ENCODE results near the gene NEGR1. TPM values are rescaled to one million over a fixed set of nuclear protein-coding genes. Genes with fewer than 3 reads are reported as not detected.
A peak's percentile ranks its signal among the peaks of the same experiment; 100 is the strongest.

Gene NEGR1
- polyA plus RNA-seq = 10 to 100 TPM in 2 of 3 donors, 1 to 10 TPM in 1; 1.6 to 45.8 (median 10.3) TPM

GRCh38 chr1:72282271-72283021, at the start of gene NEGR1:
NEGR1 (minus strand) TSS chr1:72282539.
- 1% methylated on average over 53 to 54 of the region's 54 CpGs for WGBS, 3 donors
- peak within 1 kb of the TSS; percentile 19 for H3K27ac ChIP-seq (ENCODE audit: low read depth, low read length)

DNA sequence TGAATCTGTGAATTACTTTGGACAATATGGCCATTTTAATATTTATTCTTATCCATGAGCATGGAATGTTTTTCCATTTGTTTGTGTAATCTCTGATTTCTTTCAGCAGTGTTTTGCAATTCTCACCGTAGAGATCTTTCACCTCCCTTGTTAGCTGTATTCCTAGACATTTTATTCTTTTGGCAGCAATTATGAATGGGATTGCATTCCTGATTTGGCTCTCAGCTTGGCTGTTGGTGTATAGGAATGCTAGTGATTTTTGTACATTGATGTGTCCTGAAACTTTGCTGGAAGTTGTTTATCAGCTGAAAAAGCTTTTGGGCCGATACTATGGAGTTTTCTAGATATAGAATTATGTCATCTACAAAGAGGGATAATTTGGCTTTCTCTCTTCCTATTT, 44.2 kb upstream of the NEGR1 start:
- WGBS, 3 donors = 45 to 46% methylated on average over 2 of the region's 2 CpGs; no CpG with 5 or more reads in 1 of the 3 donors
- H3K27ac ChIP-seq (ENCODE audit: low read depth, low read length) = no peak overlapping the region

DNA sequence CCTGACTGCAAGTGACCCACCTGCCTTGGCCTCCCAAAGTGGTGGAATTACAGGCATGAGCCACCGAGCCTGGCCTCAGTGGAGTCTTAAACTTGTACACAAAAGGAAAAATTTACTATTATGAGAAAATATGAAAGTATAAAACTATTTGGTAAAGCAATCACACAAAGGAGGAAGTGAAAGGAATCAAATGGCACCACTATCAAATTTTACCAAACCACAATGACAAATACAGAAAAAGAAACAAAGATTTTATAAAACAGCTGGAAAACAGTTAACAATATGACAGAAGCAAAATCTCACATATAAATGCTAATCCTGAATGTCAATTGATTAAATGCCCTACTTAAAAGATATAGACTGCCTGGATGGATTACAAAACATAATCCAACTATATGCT, 42.1 kb upstream of the NEGR1 start:
- 80 to 89% methylated on average over 1 of the region's 1 CpG; no CpG with 5 or more reads in 1 of the 3 donors for WGBS, 3 donors
- no peak overlapping the region for H3K27ac ChIP-seq (ENCODE audit: low read depth, low read length)

- no peak overlapping the region for H3K27ac ChIP-seq (ENCODE audit: low read depth, low read length)
- 85 to 88% methylated on average over 3 of the region's 3 CpGs; no CpG with 5 or more reads in 1 of the 3 donors for WGBS, 3 donors
These were observed 40.6 kb upstream of the NEGR1 start for GRCh38 chr1:72322910-72323309.

DNA sequence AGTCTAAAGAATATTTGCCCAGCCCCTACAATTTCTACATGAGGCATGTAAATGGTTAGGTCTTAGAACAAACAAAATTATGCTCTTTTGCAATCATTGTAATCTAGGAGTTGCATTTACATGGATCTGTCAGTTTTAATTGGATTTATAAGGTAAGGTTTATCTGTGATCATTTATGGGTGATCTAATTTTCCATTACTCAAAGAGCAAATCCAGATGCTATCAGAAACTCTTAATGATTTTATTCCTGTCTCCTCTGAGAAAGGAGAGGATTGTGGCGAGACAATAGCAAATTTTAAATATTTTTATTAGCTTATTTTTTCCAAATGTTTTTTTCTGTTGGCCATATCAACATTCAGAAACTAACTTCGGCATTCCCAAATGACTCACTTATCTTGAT, 14.2 kb upstream of the NEGR1 start:
- WGBS, 3 donors = 50 to 65% (median 65%) methylated on average over 2 of the region's 2 CpGs
- H3K27ac ChIP-seq (ENCODE audit: low read depth, low read length) = no peak overlapping the region

GRCh38 chr1:72288886-72289285, 6.5 kb upstream of the NEGR1 start:
- H3K27ac ChIP-seq (ENCODE audit: low read depth, low read length) = no peak overlapping the region

GRCh38 chr1:72286401-72286800, 4.1 kb upstream of the NEGR1 start:
- 44 to 72% (median 67%) methylated on average over 4 of the region's 4 CpGs for WGBS, 3 donors

GRCh38 chr1:72285074-72285425, 2.7 kb upstream of the NEGR1 start:
- H3K27ac ChIP-seq (ENCODE audit: low read depth, low read length) = no peak overlapping the region
- 0 to 3% (median 2%) methylated on average over 3 of the region's 3 CpGs for WGBS, 3 donors

More at GRCh38 chr1:72286401-72286800, 4.1 kb upstream of the NEGR1 start:
- no peak overlapping the region for H3K27ac ChIP-seq (ENCODE audit: low read depth, low read length)

DNA sequence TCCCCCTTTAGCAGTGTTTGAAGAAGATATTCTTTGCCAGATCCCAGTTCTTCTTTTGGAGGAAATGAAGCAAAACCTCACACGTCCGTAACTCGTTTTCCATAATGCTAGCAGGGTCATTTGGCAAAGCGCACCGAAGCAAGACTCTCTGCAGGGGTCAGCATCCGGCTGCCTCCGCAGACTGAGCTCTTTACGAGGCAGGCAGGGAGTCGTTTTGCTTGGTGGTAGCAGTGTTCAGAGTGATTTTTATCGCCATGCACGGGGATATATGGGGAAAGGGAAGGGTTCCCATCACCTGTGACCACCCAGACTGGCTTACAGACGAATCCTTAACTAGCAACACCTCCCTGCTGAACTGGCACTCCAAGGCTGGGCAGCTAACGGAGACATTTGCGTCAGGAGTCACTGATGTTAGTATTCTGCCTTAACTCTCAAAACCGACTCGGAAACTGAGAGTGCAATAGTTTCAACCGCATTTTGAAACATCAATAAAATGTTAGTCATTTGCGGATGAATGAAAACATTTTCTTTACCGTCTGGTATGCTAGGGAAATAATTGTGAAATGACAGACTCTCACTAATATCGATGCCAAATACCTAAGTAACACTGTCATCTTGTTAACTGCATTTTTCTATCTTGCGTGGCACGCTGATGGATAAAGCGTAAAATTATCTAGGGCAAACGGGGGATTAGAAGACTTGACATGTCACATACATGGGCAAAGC, 2.2 kb upstream of the NEGR1 start:
- 1% methylated on average over 24 of the region's 24 CpGs for WGBS, 3 donors
- H3K27ac ChIP-seq (ENCODE audit: low read depth, low read length) = no peak overlapping the region

GRCh38 chr1:72284084-72284347, 1.7 kb upstream of the NEGR1 start:
- 0% methylated on average over 7 of the region's 7 CpGs for WGBS, 3 donors
- no peak overlapping the region for H3K27ac ChIP-seq (ENCODE audit: low read depth, low read length)

DNA sequence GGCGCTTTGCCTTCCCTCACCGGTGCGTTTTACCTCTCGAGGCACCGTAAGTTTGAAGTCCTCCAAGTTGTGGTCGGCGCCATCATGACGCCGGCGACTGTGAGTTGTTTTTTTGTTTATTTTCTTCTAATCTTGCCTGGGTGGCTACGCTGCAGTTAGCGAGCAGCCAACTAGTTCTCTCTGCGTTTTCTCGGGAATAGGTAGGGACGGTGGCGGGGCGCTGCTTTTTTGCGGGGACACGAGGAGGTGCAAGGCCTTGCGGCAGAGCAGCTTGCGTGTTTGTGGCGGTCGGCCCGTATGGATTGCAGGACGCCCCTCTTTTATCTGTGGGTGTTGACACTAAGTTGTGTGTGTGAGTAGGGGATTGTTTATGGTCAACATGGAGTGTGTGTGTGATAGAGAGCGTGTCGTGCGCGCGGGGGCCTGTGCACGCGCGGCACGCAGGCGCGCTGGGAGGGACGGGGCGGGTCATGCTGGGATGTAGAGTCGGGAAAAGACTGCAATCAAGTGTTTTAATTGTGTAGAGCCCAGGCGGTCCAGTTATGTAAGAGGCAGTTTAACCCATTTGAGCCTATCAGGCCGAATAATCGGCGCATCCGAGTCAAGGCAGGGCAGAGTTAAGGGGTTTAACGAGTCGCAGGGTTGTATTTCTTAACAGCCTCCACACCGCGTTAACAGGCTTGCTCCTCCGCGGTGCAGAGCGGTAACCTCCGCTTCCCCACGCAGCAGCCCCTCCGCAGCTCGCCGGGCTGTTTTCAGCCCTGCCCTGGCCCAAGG, 1.2 kb upstream of the NEGR1 start:
- 0 to 1% (median 1%) methylated on average over 56 of the region's 56 CpGs for WGBS, 3 donors
- H3K27ac ChIP-seq (ENCODE audit: low read depth, low read length) = peak overlapping the region; percentile 19

DNA sequence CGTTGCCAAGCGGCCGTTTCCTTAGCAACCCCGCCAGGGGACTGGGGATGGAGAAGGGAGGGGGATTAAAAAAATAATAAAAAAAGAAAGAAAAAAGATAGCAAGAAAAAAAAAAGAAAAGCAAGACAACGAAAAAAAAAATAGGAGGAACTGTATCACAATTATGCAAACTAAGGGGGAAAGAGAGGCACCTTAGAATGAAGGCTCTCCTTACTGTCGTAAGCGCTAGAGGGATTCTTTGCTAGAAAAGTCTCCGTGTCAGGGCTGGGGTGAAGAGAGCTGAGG, 625 bp upstream of the NEGR1 start:
- H3K27ac ChIP-seq (ENCODE audit: low read depth, low read length) = no peak overlapping the region
- 1% methylated on average over 8 of the region's 8 CpGs for WGBS, 3 donors

DNA sequence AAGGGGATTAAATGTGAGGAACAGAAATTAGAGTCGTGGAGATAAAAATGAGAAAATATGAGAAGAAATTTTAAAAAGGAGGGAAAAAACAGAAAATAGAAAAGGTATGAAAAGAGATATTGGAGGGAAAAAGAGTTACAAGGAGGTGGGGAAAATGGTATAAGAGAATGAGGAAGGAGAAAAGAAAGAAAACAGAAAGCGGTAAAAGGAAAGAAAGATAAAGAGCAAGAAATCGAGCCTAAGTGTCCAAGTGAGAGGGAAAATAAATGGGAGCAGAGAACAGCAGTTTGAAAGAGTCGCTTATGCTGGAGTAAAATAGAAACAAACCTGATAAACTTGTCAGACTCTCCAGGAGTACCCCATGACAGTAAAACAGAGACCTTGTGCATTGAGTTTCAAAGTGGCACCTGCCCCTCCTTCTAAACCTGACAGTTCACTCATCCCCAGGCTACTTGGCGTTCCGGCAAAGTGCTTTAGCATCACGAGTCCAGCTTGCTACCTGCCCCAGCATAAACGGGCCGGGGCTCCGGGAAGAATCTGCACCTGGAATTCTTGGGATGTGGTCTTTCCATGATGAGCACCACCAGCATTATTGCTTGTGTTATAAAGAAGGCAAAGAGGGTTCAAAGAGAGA, 585 bp downstream of the NEGR1 start:
- no peak overlapping the region for H3K27ac ChIP-seq (ENCODE audit: low read depth, low read length)
- WGBS, 3 donors = 4 to 10% (median 9%) methylated on average over 10 of the region's 10 CpGs

DNA sequence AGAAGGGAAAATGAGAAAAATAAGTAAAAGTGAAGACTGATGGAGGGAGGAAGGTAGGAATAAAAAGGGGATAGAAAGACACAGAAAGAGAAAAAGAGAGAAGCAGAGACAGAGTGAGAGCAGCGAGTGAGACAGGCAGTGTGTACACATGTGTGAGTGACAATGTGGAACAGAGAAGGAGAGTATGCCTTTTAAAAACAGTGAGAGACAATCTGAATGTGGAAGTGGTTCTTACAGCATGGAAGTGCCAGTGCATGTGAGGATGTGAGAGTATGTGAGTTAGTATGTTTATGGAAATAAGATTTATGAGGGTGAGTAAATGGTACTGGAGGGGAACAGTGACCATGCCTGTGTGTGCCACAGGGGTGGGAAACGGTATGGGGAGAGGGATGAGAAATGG, 1.2 kb downstream of the NEGR1 start:
- no peak overlapping the region for H3K27ac ChIP-seq (ENCODE audit: low read depth, low read length)

GRCh38 chr1:72280711-72281110, 1.6 kb downstream of the NEGR1 start:
- H3K27ac ChIP-seq (ENCODE audit: low read depth, low read length) = no peak overlapping the region
- WGBS, 3 donors = 18 to 52% (median 29%) methylated on average over 1 of the region's 1 CpG

More for the DNA sequence above, 1.2 kb downstream of the NEGR1 start:
- WGBS, 3 donors = 18 to 26% (median 18%) methylated on average over 2 of the region's 2 CpGs

DNA sequence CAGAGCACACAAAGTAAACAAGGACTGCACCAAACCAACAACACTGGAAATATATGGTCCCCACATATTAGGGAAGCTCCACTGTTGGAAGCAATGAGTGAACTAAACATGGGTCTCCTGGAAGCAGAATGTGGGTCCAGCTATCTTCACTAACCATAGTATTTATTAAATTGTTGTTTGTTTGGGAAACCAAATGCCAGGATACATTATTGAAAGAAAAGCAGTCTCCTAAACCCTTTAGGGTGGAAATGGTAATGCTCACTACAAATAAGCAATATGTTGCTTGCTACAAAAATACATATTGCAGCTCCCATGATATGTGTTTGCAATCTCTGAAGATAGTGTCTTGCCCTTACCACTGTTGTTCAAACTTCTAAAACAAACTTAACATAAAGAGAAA, 2.2 kb downstream of the NEGR1 start:
- no peak overlapping the region for H3K27ac ChIP-seq (ENCODE audit: low read depth, low read length)

GRCh38 chr1:72278461-72278860, 3.9 kb downstream of the NEGR1 start:
- no peak overlapping the region for H3K27ac ChIP-seq (ENCODE audit: low read depth, low read length)

DNA sequence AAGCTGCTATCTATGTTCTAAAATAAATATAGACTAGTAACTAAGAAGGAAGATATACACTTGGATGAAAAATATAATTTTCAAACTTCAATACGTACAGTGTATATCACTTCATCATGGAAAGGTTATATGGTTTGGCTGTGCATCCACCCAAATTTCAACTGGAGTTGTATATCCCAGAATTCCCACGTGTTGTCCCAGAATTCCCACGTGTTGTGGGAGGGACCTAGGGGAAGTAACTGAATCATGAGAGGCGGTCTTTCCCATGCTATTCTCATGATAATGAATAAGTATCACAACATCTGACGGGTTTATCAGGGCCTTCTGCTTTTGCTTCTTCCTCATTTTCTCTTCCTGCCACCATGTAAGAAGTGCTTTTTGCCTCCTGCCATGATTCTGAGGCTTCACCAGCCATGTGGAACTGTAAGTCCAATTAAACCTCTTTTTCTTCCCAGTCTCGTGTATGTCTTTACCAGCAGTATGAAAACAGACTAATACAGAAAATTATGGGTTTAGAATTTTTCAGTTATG, 10.7 kb downstream of the NEGR1 start:
- 66 to 72% (median 71%) methylated on average over 6 of the region's 6 CpGs for whole genome bisulfite sequencing, 3 donors
- H3K27ac ChIP-seq (ENCODE audit: low read depth, low read length) = no peak overlapping the region

DNA sequence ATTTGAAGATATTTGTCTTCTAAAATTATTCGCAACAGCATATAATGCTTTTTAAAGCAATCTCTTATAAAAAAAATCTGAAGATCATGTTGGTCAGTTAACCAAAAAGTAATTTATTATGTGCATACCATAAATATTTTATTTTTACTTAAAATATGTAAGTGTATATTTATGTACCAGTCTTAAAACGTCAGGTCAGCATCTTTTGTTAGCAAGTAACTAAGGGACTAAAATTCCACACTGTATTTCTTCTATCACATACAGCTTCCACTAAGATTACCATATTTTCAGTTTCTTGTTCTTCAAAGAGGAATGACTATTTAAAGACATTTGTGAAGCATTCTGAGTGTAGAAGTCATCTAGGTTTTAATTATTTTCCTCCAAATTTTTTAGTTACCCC, 19.6 kb downstream of the NEGR1 start:
- no peak overlapping the region for H3K27ac ChIP-seq (ENCODE audit: low read depth, low read length)
- 66 to 76% (median 75%) methylated on average over 2 of the region's 2 CpGs for WGBS, 3 donors
